T-cell (primary cell): ENCODE results near the gene ANO4. TPM values are rescaled to one million over a fixed set of nuclear protein-coding genes. Genes with fewer than 3 reads are reported as not detected.
"Not testable (repeated sequence)": the region's sequence is repeated elsewhere in the genome, so short reads cannot be mapped to it uniquely, and the experiment has no call there.

Experiments used
- ATAC-seq, 4 experiments: fragments of 200-7000 bp in 3 of 4; fragments of 150-1000 bp in 1 of 4; cut with Tn5 transposase; replicated peaks in 1 of 4; 1 replicate in 3 of 4; 2 replicates in 1 of 4; pipeline ENCODE4 v1.10.0; 2021; ENCODE audit warnings: moderate library complexity in 3 of 4, mild to moderate bottlenecking in 2 of 4, moderate number of reproducible peaks in 1 of 4
- CTCF ChIA-PET, 2 donors: fragments of 300-600 bp; sonication (Branson Sonifier 250); formaldehyde crosslinking; loops; one replicate each; lab custom pipeline; 2022; ENCODE audit warnings: antibody characterized with exemption in 2 of 2; lab: Charles Lee
- POLR2A ChIA-PET, 2 donors: fragments of 300-600 bp; sonication (Branson Sonifier 250); formaldehyde crosslinking; loops; one replicate each; lab custom pipeline; 2022; ENCODE audit warnings: antibody characterized with exemption in 2 of 2; lab: Charles Lee
- DNase-seq, 35 experiments: peaks; one replicate each; pipeline versions ENCODE4 v3.0.0 to v3.0.0-alpha.2; 2013 to 2023
- H3K27ac ChIP-seq: one replicate; pipeline ENCODE4 v1.5.1; 2013; ENCODE audit warnings: low read length
- H3K27me3 ChIP-seq, 2 experiments: replicated peaks in 1 of 2; 1 replicate in 1 of 2; 2 replicates in 1 of 2; pipeline versions ENCODE4 v1.6.1 to v1.7.0; 2013; ENCODE audit warnings: low read length in 1 of 2, mixed read lengths in 1 of 2; ENCODE audit not compliant: control insufficient read depth in 2 of 2, insufficient read depth in 2 of 2; ENCODE audit errors: extremely low read depth in 1 of 2
- H3K36me3 ChIP-seq, 2 donors: 1 replicate in 1 of 2; 2 replicates in 1 of 2; pipeline versions ENCODE4 v1.6.1 to v1.7.0; 2013; ENCODE audit warnings: low read length in 1 of 2; ENCODE audit not compliant: control insufficient read depth in 2 of 2, insufficient read depth in 1 of 2; ENCODE audit errors: extremely low read depth in 1 of 2
- H3K4me1 ChIP-seq, 2 experiments: 1 replicate in 1 of 2; 2 replicates in 1 of 2; pipeline versions ENCODE4 v1.6.1 to v1.7.0; 2013; ENCODE audit warnings: low read length in 2 of 2, mixed read lengths in 1 of 2; ENCODE audit not compliant: insufficient read depth in 2 of 2, control insufficient read depth in 1 of 2; ENCODE audit errors: extremely low read depth in 1 of 2
- H3K4me3 ChIP-seq, 2 donors: 1 replicate in 1 of 2; 2 replicates in 1 of 2; pipeline versions ENCODE4 v1.5.1 to v1.7.0; 2013; ENCODE audit warnings: mild to moderate bottlenecking in 2 of 2, low read length in 1 of 2, moderate library complexity in 1 of 2; ENCODE audit not compliant: control insufficient read depth in 1 of 2; ENCODE audit errors: extremely low read depth in 1 of 2
- H3K9me3 ChIP-seq: 2 replicates; pipeline ENCODE4 v1.7.0; 2013
- H3K27ac Mint-ChIP-seq, 2 donors: one replicate each; pipeline ENCODE4 v1.8.0; 2020 to 2021; ENCODE audit warnings: mild to moderate bottlenecking in 2 of 2, mixed read lengths in 2 of 2
- H3K27me3 Mint-ChIP-seq, 2 donors: one replicate each; pipeline ENCODE4 v1.8.0; 2021 to 2022; ENCODE audit warnings: mixed read lengths in 2 of 2
- H3K36me3 Mint-ChIP-seq: one replicate; pipeline ENCODE4 v1.8.0; 2021; ENCODE audit warnings: mixed read lengths
- H3K4me1 Mint-ChIP-seq, 3 donors: one replicate each; pipeline ENCODE4 v1.8.0; 2020 to 2022; ENCODE audit warnings: mixed read lengths in 3 of 3, mild to moderate bottlenecking in 1 of 3
- H3K4me3 Mint-ChIP-seq, 3 donors: one replicate each; pipeline ENCODE4 v1.8.0; 2020 to 2022; ENCODE audit warnings: mild to moderate bottlenecking in 3 of 3, mixed read lengths in 3 of 3, moderate library complexity in 3 of 3
- H3K9me3 Mint-ChIP-seq, 3 donors: one replicate each; pipeline ENCODE4 v1.8.0; 2020 to 2022; ENCODE audit warnings: mixed read lengths in 3 of 3
- WGBS: methylation state at CpG from one replicate; pipeline ENCODE4 v1.1.5; 2013; ENCODE audit warnings: missing lambda C conversion rate; ENCODE audit not compliant: insufficient coverage; 5-methylcytosine and 5-hydroxymethylcytosine counted together
- total RNA-seq, 35 experiments: library from RNA in 6 of 35; stranded (reverse) in 6 of 35; fragments of 120-200 nt in 1 of 35; gene quantifications; one replicate each; pipeline versions ENCODE4 v1.2.1 to v1.2.4 and lab custom pipeline; 2013 to 2026

Gene ANO4
- total RNA-seq, 5 donors from 2014 or later (not counting 1 experiment from before 2014, with no cell fraction given): 0.26 TPM; not detected in 4

DNA sequence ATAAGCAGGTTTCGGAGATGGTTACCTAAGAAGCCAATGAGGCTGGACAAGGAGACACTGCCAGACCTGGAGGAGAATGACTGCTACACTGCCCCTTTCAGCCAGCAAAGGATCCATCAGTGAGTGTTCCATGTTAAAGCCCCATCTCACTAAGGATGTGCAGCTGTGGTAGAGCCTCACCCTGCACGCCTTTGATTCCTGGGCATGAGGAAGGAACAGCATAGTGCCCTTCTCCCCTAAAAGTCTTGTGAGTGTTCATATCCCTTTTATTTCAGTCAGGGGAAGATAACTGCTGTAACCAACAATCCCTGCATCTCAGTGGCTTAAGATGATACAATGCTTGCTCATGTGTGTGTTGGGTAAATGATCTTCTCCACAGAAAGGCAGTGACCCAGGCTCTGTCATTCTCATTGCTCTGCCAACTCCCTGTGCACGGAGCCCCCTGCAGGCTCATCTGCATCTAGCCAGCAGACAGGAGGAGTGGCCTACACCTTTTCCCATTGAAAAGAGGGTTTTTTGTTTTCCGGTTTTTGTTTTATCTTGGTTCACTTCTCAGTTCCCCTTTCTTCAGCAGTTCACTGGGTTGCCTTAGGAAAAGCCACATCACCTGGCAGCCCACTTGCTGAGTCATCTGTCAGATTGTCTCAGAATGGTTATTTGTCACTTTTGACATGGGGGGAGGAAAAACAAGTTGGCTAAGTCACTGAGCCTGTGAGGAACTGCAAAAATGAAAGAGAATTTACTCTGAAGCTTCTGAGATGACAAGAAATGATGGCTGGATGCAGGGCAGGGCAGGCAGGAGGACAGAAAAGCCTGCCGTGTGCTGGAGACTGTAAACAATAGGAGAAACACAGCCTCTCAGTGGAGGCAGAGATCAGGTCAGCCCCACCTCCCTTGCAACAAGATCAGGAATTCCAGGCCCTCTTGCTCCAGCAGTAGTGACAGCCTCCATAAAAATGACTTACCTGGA is 193.3 kb downstream of the ANO4 start:
- no peaks in the 10 kb centered on the region for H3K4me1 Mint-ChIP-seq
- H3K4me3 ChIP-seq: no peak overlapping the region
- no peaks in the 10 kb centered on the region for H3K27me3 Mint-ChIP-seq
- no peaks in the 10 kb centered on the region for H3K4me1 ChIP-seq
- H3K27ac Mint-ChIP-seq: no peak overlapping the region
- CTCF ChIA-PET: interaction anchor here in 1 of 2 donors (0.7 kb wide), 1 partner anchor 41 kb away, joined by 7 read pairs; no protein-coding TSS in a partner anchor
- no peak overlapping the region for H3K27ac ChIP-seq
- POLR2A ChIA-PET: no interaction called here
- H3K36me3 ChIP-seq: no peaks in the 10 kb centered on the region
- peaks cover 0 to 9% (median 4%) of the 10 kb centered on the region in 3 donors for H3K9me3 Mint-ChIP-seq
- H3K4me3 Mint-ChIP-seq: no peak overlapping the region
- no peaks in the 10 kb centered on the region for H3K9me3 ChIP-seq
- no peaks in the 10 kb centered on the region for H3K27me3 ChIP-seq
- H3K36me3 Mint-ChIP-seq: no peaks in the 10 kb centered on the region
- ATAC-seq: no peak
- peak in 1 of 35 experiments; percentile 9 for DNase-seq
- WGBS: 83% methylated on average over 1 of the region's 5 CpGs

GRCh38 chr12:100989509-100989908 is 194.9 kb downstream of the ANO4 start:
- H3K4me1 ChIP-seq, H3K36me3 Mint-ChIP-seq, H3K27ac ChIP-seq, POLR2A ChIA-PET, H3K9me3 ChIP-seq, H3K9me3 Mint-ChIP-seq, H3K27ac Mint-ChIP-seq, H3K4me1 Mint-ChIP-seq, H3K27me3 Mint-ChIP-seq, H3K36me3 ChIP-seq, H3K4me3 Mint-ChIP-seq, DNase-seq, H3K4me3 ChIP-seq, H3K27me3 ChIP-seq, ATAC-seq, CTCF ChIA-PET: not testable (repeated sequence)

- no peak overlapping the region for H3K4me3 Mint-ChIP-seq
- no peaks in the 10 kb centered on the region for H3K4me1 Mint-ChIP-seq
- Histone ChIP-seq H3K27me3 (no peaks in the 10 kb centered on the region), H3K36me3 (no peaks in the 10 kb centered on the region), H3K4me1 (no peaks in the 10 kb centered on the region), H3K9me3 (no peaks in the 10 kb centered on the region), H3K4me3 (no peak overlapping the region), H3K27ac (no peak overlapping the region)
- peaks cover 0 to 9% (median 4%) of the 10 kb centered on the region in 3 donors for H3K9me3 Mint-ChIP-seq
- H3K27ac Mint-ChIP-seq: no peak overlapping the region
- no peak for ATAC-seq
- ChIA-PET CTCF (no interaction called here), POLR2A (no interaction called here)
- 88% methylated on average over 1 of the region's 2 CpGs for WGBS
- H3K27me3 Mint-ChIP-seq: no peaks in the 10 kb centered on the region
- H3K36me3 Mint-ChIP-seq: no peaks in the 10 kb centered on the region
- no peak for DNase-seq
These were observed 196.5 kb downstream of the ANO4 start for GRCh38 chr12:100991102-100991501.

- H3K4me1 ChIP-seq: no peaks in the 10 kb centered on the region
- CTCF ChIA-PET: no interaction called here
- no peak for ATAC-seq
- WGBS: no CpG with 5 or more reads among the region's 1 CpG
- H3K4me3 Mint-ChIP-seq: no peak overlapping the region
- H3K36me3 Mint-ChIP-seq: no peaks in the 10 kb centered on the region
- no peak overlapping the region for H3K4me3 ChIP-seq
- POLR2A ChIA-PET: no interaction called here
- H3K36me3 ChIP-seq: no peaks in the 10 kb centered on the region
- H3K27me3 Mint-ChIP-seq: no peaks in the 10 kb centered on the region
- H3K9me3 ChIP-seq: no peaks in the 10 kb centered on the region
- DNase-seq: no peak
- no peak overlapping the region for H3K27ac ChIP-seq
- no peaks in the 10 kb centered on the region for H3K4me1 Mint-ChIP-seq
- no peak overlapping the region for H3K27ac Mint-ChIP-seq
- peaks cover 0 to 9% (median 4%) of the 10 kb centered on the region in 3 donors for H3K9me3 Mint-ChIP-seq
- no peaks in the 10 kb centered on the region for H3K27me3 ChIP-seq
These were observed 197.6 kb downstream of the ANO4 start for GRCh38 chr12:100992194-100992593.

DNA sequence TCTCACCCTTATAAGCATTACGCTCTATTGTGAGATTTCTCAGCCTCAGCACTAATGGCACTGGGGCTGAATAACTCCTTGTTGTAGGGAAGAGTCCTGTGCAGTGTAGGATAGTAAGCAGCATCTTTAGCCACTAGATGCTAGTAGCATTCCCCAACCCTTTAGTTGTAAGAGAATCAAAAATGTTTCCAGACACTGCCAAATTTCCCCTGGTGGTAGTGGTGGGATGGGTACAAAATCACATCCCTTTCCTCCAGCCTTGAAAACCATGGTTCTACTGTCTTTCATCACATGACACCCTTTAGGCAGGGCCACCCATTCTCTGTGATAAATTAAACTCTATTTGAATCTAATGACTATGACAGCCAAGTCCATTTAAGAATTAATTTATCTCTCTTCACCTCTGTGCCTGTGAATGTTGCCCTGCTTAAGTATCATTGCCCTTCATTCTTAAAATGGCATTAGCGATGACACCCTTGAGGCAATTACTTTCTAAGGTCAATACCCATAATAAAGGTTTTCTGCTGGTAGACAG is 199.4 kb downstream of the ANO4 start:
- ChIA-PET CTCF (no interaction called here), POLR2A (no interaction called here)
- Histone ChIP-seq H3K27me3 (no peaks in the 10 kb centered on the region), H3K4me3 (no peak overlapping the region), H3K9me3 (no peaks in the 10 kb centered on the region), H3K36me3 (no peaks in the 10 kb centered on the region), H3K4me1 (no peaks in the 10 kb centered on the region), H3K27ac (no peak overlapping the region)
- no peak overlapping the region for H3K27ac Mint-ChIP-seq
- H3K36me3 Mint-ChIP-seq: no peaks in the 10 kb centered on the region
- H3K27me3 Mint-ChIP-seq: no peaks in the 10 kb centered on the region
- DNase-seq: no peak
- no CpG with 5 or more reads among the region's 2 CpGs for WGBS
- H3K9me3 Mint-ChIP-seq: peaks cover 0 to 9% (median 4%) of the 10 kb centered on the region in 3 donors
- ATAC-seq: no peak
- no peaks in the 10 kb centered on the region for H3K4me1 Mint-ChIP-seq
- H3K4me3 Mint-ChIP-seq: no peak overlapping the region

DNA sequence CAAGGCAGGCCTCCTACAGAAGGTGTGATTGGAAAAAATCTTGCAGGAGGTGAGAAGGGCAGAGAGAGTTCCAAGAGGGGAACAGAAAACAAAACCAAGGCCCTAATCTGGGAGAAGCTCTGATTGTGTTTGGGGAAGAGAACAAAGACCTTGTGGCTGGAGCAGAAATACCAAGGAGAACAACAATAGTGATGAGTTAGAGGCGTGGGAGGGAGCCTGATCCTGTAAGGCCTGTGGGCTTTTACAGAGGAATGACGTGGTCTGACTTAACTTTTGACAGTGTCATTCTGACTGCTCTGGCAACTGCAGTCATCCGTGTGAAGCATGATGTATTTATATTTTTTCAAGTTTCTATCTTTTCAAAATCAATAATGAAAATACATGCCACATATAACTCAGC is 200.6 kb downstream of the ANO4 start:
- H3K36me3 ChIP-seq: no peaks in the 10 kb centered on the region
- H3K4me3 ChIP-seq: no peak overlapping the region
- H3K9me3 Mint-ChIP-seq: peaks cover 0 to 4% (median 0%) of the 10 kb centered on the region in 3 donors
- DNase-seq: no peak
- H3K4me3 Mint-ChIP-seq: no peak overlapping the region
- H3K9me3 ChIP-seq: no peaks in the 10 kb centered on the region
- H3K27me3 ChIP-seq: no peaks in the 10 kb centered on the region
- H3K27ac ChIP-seq: no peak overlapping the region
- 30% methylated on average over 1 of the region's 3 CpGs for WGBS
- ATAC-seq: no peak
- no peak overlapping the region for H3K27ac Mint-ChIP-seq
- H3K36me3 Mint-ChIP-seq: no peaks in the 10 kb centered on the region
- ChIA-PET CTCF (no interaction called here), POLR2A (no interaction called here)
- H3K4me1 ChIP-seq: no peaks in the 10 kb centered on the region
- H3K27me3 Mint-ChIP-seq: no peaks in the 10 kb centered on the region
- no peaks in the 10 kb centered on the region for H3K4me1 Mint-ChIP-seq
